Body of pancreas (tissue), 4 donors: ENCODE measurements around the gene SALL3.

ENCODE experiments used
- POLR2A ChIP-seq, 3 donors: fragments of 450-650 bp; IDR thresholded peaks; one replicate each; pipeline ENCODE4 v1.6.1; 2016; ENCODE audit warnings: antibody characterized with exemption in 3 of 3, mild to moderate bottlenecking in 2 of 3
- TF ChIP-seq, protein P1 (sequence below), 7 experiments: fragments of 450-650 bp in 4 of 7; fragments of 200-600 bp in 3 of 7; sonication (generic) in 3 of 7; IDR thresholded peaks; one replicate each; pipeline ENCODE4 v1.5.1; 2016 to 2019; ENCODE audit warnings: antibody characterized with exemption in 7 of 7

DNA sequence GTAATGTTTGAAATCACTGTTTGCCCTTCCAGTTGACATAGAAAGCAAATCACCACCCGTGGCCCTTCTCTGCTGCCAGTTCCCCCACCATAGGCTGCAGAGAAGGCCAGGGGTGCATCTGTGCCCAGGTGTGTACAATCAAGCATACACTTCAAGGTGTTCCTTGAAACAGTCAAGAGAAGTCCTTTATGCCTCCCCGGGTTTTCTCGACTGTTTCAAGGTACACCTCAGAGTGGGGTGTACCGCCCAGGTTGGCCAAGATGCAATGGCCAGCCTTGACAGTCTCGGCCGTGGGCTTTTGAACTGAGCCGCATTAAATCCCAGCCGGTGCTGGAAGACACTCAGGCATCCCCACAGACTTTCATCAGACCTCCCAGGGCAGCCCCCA is 68.6 kb downstream of the SALL3 start:
- TF ChIP-seq, protein P1, sequence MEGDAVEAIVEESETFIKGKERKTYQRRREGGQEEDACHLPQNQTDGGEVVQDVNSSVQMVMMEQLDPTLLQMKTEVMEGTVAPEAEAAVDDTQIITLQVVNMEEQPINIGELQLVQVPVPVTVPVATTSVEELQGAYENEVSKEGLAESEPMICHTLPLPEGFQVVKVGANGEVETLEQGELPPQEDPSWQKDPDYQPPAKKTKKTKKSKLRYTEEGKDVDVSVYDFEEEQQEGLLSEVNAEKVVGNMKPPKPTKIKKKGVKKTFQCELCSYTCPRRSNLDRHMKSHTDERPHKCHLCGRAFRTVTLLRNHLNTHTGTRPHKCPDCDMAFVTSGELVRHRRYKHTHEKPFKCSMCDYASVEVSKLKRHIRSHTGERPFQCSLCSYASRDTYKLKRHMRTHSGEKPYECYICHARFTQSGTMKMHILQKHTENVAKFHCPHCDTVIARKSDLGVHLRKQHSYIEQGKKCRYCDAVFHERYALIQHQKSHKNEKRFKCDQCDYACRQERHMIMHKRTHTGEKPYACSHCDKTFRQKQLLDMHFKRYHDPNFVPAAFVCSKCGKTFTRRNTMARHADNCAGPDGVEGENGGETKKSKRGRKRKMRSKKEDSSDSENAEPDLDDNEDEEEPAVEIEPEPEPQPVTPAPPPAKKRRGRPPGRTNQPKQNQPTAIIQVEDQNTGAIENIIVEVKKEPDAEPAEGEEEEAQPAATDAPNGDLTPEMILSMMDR (IDR thresholded peaks at IDR 0.05), result no peak
- TF ChIP-seq POLR2A (IDR thresholded peaks at IDR 0.05), result no peak
